Measurements from ENCODE around the gene RAD51D. TPM values are rescaled to one million over a fixed set of nuclear protein-coding genes. Genes with fewer than 3 reads are reported as not detected.

RAD51D gene
- total RNA-seq, 4 donors from 2014 or later = 2.8 to 5.9 (median 3.8) TPM

DNA sequence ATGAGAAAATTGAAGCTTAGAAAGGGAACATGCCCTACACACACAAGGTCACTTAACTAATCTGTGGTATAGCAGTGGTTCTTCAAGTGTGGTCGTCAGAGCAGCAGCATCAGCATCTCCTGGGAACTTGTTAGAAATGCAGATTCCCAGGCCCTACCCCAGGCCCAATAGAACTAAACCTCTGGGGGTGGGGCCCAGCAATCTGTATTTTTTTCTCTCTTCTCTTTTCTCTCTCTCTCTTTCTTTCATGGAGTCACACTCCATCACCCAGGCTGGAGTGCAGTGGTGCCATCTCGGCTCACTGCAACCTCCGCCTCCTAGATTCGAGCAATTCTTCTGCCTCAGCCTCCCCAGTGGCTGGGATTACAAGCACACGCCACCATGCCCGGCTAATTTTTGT is 18.6 kb upstream of the RAD51D start:
- TF ChIP-seq, protein P1, sequence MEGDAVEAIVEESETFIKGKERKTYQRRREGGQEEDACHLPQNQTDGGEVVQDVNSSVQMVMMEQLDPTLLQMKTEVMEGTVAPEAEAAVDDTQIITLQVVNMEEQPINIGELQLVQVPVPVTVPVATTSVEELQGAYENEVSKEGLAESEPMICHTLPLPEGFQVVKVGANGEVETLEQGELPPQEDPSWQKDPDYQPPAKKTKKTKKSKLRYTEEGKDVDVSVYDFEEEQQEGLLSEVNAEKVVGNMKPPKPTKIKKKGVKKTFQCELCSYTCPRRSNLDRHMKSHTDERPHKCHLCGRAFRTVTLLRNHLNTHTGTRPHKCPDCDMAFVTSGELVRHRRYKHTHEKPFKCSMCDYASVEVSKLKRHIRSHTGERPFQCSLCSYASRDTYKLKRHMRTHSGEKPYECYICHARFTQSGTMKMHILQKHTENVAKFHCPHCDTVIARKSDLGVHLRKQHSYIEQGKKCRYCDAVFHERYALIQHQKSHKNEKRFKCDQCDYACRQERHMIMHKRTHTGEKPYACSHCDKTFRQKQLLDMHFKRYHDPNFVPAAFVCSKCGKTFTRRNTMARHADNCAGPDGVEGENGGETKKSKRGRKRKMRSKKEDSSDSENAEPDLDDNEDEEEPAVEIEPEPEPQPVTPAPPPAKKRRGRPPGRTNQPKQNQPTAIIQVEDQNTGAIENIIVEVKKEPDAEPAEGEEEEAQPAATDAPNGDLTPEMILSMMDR (IDR thresholded peaks at IDR 0.05) = no peak
- no peak for TF ChIP-seq POLR2A (IDR thresholded peaks at IDR 0.05)
- intact Hi-C loops (cut with DNase I; ENCODE audit: low total_unique reads) = no loop called here
- no peak for DNase-seq (ENCODE audit: low spot score in 2 of 2)
- WGBS, 2 donors = 93 to 94% methylated on average over 6 of the region's 6 CpGs
- H3K4me3 ChIP-seq (ENCODE audit: low read depth, poor library complexity, severe bottlenecking) = no peak overlapping the region

DNA sequence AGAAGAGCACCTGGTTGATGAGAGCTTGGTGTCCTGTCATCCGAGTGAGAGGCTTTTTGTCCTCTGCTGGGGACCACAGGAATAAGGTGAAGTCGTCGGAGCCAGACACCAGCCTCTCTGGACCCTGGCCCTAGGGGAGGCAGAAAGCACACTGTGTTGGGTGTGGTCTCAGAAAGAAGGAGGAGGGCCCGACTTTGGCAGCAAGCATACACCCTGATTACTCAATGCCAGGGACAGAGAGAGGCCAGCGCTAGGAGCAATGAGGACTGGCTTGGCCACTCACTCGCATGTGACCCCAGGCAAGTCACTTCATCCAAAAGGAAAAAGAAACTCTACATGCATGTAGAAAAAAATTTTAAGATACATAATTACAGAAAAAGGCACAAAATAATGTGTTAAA is 15.7 kb upstream of the RAD51D start:
- DNase-seq (ENCODE audit: low spot score in 2 of 2) = no peak
- no peak for TF ChIP-seq POLR2A (IDR thresholded peaks at IDR 0.05)
- TF ChIP-seq, protein P1 (IDR thresholded peaks at IDR 0.05) = no peak
- WGBS, 2 donors = 69 to 70% methylated on average over 6 of the region's 6 CpGs
- H3K4me3 ChIP-seq (ENCODE audit: low read depth, poor library complexity, severe bottlenecking) = no peak overlapping the region
- intact Hi-C loops (cut with DNase I; ENCODE audit: low total_unique reads) = no loop called here

DNA sequence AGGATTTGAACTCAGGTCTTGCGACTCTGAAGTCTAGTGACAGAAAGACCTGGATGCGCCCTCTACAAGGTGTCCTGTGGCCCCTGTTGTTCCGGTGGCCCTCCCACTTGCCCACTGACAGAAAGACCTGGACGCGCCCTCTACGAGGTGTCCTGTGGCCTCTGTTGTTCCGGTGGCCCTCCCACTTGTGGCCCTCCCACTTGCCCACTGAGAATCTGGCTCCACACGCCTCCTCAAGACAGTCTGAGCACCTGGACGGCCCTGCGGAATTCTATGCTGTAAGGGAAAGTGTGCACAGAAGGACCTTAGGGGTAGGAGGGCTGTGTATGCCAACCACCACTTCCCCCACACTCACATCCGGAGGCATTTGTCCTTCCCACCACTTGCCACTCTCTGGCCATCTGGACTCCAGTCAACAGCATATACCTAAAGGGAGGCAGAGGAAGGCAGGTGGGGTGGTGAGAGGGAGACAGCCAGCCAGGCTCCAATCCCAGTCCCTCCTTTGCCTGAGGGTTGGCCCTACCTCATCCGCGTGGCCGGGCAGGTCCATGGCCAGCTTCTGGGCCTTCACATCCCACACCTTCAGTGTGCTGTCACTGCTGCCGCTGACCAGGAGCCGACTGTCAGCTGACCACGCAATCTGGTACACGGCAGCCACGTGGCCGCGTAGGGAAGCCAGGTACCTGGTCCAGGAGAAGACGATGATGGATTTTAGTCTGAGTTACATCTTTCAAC is 13.3 kb upstream of the RAD51D start:
- WGBS, 2 donors = 94 to 96% methylated on average over 17 to 22 of the region's 22 CpGs
- DNase-seq (ENCODE audit: low spot score in 2 of 2) = no peak
- intact Hi-C loops (cut with DNase I; ENCODE audit: low total_unique reads) = no loop called here
- TF ChIP-seq, protein P1 (IDR thresholded peaks at IDR 0.05) = no peak
- TF ChIP-seq POLR2A (IDR thresholded peaks at IDR 0.05) = no peak
- no peak overlapping the region for H3K4me3 ChIP-seq (ENCODE audit: low read depth, poor library complexity, severe bottlenecking)

DNA sequence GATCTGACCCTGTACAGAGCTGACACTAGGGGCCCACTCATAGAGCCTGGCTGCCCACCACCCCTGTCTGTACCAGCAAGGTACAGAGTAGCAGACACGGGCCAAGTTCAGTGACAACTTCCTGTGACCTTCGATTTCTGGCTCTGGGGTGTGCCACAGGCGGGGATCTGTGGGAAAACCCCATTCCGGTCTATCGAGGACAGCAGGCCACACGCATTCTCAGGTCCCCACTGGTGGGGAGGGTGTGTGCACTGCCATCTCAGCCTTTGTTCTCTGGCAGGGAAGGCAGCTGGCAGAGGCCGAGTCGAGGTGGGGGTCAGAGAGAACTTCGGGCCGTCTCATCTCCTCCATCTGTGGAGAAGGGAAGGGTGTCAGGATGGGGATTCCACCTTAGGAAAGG is 12.4 kb upstream of the RAD51D start:
- WGBS, 2 donors = 70 to 73% methylated on average over 10 of the region's 10 CpGs
- no peak for DNase-seq (ENCODE audit: low spot score in 2 of 2)
- no peak overlapping the region for H3K4me3 ChIP-seq (ENCODE audit: low read depth, poor library complexity, severe bottlenecking)
- intact Hi-C loops (cut with DNase I; ENCODE audit: low total_unique reads) = no loop called here
- TF ChIP-seq, protein P1 (IDR thresholded peaks at IDR 0.05) = no peak
- TF ChIP-seq POLR2A (IDR thresholded peaks at IDR 0.05) = no peak

DNA sequence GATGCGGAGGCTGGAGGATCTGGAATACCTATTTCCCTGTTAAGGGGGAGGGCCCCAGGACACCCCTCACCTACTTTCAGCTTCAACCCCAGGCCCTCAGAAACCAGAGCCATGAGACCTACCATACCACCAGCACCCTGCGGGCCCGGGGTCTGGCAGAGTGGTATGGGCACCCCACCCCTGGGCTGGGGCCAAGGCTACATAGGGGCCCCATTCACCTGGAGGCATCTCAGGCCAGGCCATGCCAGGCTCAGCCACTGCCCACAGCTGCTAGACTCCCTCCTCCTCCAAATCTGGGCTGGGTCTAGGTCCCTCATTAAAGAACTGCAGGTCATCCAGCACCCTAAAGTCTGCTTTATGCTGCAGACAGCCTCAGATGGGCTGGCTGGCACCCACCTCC is 10.7 kb upstream of the RAD51D start:
- 98 to 100% methylated on average over 3 of the region's 3 CpGs for WGBS, 2 donors
- no peak for DNase-seq (ENCODE audit: low spot score in 2 of 2)
- TF ChIP-seq POLR2A (IDR thresholded peaks at IDR 0.05) = no peak
- TF ChIP-seq, protein P1 (IDR thresholded peaks at IDR 0.05) = no peak
- H3K4me3 ChIP-seq (ENCODE audit: low read depth, poor library complexity, severe bottlenecking) = no peak overlapping the region
- intact Hi-C loops (cut with DNase I; ENCODE audit: low total_unique reads) = no loop called here

DNA sequence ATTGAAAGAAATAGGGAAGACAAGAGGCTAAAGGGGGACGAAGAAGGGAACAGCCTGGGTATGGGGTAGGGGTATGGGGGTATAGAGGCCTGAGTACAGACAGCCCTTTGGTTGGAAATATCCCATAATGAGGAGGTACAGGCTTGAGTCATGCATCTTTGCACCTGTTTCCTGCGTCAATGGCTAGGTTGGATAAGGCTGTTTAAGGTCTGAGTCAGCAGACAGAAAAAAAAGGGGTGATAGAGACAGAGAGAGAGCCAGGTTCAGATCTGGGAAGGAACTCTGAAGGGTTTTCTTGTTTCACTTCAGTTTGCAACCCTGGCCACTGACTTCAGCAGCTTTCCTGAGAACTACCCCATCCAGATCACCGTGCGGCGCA is 10.3 kb upstream of the RAD51D start:
- no peak overlapping the region for H3K4me3 ChIP-seq (ENCODE audit: low read depth, poor library complexity, severe bottlenecking)
- 94% methylated on average over 5 of the region's 5 CpGs for WGBS, 2 donors
- intact Hi-C loops (cut with DNase I; ENCODE audit: low total_unique reads) = no loop called here
- no peak for DNase-seq (ENCODE audit: low spot score in 2 of 2)
- no peak for TF ChIP-seq POLR2A (IDR thresholded peaks at IDR 0.05)
- TF ChIP-seq, protein P1 (IDR thresholded peaks at IDR 0.05) = no peak
